ENCODE data around the gene UBE2QL1.

Gene UBE2QL1

DNA sequence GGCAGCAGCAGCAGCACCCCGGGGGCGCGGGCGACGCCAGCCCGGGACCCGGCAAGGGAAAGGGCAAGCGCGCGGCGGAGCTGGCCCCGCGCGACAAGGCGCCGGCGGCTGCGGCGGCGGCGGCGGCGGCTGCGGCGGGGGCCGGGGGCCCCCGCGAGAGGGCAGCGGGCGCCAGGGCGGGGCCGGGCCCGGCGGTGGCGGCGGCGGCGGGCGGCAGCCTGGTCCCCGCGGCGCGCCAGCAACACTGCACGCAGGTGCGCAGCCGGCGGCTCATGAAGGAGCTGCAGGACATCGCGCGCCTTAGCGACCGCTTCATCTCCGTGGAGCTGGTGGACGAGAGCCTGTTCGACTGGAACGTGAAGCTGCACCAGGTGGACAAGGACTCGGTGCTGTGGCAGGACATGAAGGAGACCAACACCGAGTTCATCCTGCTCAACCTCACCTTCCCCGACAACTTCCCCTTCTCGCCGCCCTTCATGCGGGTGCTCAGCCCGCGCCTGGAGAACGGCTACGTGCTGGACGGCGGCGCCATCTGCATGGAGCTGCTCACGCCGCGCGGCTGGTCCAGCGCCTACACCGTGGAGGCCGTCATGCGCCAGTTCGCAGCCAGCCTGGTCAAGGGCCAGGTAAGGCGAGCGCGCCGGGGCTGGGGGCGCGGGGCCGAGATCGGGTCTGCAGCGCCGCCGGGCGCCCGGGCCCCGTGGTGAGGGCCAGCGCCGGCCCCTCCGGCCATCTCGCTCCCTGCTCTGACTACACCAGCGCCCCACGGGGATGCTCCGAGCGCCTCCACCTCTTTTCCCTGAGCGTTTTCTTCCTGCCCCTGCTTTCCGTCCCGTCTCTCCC lies at the start of gene UBE2QL1:
UBE2QL1 (plus strand) TSS at position 238 of the 843 bp plus-strand sequence; CDS start at position 273, 35 bp downstream.
- no peak for DNase-seq

DNA sequence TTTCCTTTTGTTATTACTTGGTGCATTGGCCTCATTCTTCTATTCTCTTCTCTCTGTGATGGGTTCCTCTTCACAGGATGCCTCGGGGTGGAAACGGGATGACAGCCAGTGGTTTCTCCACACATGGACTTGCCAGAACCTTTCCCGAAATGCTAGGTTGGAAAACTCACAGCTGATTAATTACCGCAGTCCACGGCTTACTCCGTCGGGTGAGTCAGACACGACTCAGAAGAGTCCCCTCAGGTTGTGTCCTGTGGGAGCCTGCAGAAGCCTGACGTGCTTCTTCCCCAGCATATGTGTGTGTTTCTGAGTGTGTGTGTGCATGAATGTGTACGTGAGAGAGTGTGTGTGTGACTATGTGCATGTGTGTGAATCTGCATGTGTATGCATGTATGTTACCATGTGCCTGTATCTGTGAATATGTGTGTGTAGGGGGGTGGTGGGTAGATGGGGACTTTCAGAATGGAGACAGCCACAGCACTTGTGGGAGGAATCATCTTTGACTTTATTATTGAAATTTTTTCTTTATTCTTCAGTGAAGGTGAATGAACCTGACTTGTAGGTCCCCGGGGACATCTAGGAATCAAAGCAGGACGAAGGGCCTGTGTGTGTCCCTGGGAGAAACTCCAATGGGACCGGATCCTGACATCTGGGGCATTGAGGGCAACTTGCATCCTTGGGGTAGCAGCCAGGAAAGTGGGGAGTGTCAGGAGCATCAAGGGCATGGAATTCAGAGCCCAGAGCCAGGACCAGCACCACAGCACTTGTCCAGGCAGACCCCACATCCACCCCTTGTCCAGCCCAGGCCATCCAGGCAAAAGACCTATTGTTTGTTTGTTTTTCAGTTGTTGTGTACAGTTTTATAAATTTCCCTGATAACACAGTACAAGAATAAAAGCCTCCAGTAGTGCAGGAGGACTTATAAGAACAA lies 48.4 kb upstream of the UBE2QL1 start:
- DNase-seq: no peak

GRCh38 chr5:6401410-6401809 lies 47.2 kb upstream of the UBE2QL1 start:
- no peak for DNase-seq

DNA sequence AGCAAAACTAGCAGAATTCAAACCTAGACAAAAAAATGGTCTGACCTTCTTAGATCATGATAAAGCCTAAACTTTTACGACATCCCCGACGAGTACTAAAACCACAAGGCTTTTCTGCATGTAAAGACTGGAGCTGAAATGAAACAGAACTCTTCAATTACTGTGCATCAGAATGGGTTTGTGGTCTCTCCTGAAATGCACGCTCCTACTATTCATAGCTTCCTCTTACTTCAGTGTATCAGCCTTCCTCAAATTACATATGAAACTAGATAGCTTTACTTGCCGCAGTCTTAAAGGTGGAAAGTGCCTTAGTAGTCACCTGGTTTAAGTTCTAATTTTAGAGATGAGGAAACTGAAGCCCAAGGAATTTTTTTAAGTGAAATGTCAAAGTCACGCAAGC lies 45.7 kb upstream of the UBE2QL1 start:
- no peak for DNase-seq

DNA sequence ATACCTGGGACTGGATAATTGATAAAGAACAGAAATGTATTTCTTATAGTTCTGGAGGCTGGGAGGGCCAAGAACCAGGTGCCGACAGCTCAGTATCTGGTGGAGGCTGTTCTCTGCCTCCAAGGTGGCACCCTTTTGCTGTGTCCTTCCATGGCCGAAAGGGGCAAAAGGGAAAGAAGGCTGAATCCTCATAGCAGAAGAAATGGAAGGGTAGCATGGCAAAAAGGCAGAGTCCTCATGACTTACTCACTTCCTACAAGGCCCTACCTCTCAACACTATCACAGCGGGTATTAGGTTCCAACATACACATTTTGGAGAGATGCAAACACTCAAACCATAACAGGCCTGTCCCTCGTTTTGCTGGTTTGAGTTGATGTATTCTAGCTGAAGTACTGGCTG lies 45.2 kb upstream of the UBE2QL1 start:
- DNase-seq: no peak

DNA sequence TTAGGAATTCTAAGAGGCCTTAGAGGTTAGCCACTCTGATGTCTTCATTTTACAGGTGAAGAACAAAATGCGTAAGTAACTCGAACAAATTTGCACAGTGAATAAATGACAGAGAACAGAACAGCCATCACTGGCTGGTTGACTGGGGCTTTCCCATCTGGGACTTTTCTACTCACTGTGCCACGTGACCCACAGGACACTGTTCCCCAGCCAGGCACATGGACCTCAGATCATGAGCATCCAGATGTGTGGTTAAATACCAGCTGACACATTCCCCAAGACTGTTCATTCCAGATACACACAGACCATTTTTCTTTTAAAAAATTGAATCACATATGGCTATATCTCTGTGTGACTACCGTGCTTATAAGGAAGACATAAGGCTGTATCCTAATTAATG lies 44.5 kb upstream of the UBE2QL1 start:
- no peak for DNase-seq

GRCh38 chr5:6405591-6405990 lies 43.1 kb upstream of the UBE2QL1 start:
- DNase-seq: no peak

- no peak for DNase-seq
These were observed 41.0 kb upstream of the UBE2QL1 start for GRCh38 chr5:6407558-6408259.

GRCh38 chr5:6408260-6408596 lies 40.4 kb upstream of the UBE2QL1 start:
- DNase-seq: no peak

- DNase-seq: no peak
These were observed 39.8 kb upstream of the UBE2QL1 start for GRCh38 chr5:6408627-6409446.

GRCh38 chr5:6410421-6410820 lies 38.2 kb upstream of the UBE2QL1 start:
- no peak for DNase-seq

- no peak for DNase-seq
These were observed 37.5 kb upstream of the UBE2QL1 start for GRCh38 chr5:6411141-6411540.

DNA sequence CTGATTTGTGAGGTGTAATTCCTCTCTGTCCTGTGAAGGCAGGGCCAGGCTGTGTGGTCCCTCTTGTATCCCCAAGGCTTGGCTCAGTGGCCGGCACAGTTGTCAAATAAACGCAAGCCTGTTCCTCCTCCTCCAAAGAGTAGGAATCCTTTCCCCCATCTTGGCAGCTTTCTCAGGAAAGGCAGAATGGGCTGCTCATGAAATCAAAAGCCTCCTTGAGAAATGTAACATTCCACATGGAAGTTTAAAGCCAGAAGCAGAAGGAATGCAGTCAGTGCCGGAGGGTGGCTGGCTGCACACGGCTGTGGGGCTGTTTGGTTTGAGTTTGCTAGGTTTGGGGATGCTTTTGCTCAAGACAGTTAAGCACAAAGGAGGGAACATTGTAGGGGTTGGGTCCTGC lies 35.8 kb upstream of the UBE2QL1 start:
- DNase-seq: no peak

DNA sequence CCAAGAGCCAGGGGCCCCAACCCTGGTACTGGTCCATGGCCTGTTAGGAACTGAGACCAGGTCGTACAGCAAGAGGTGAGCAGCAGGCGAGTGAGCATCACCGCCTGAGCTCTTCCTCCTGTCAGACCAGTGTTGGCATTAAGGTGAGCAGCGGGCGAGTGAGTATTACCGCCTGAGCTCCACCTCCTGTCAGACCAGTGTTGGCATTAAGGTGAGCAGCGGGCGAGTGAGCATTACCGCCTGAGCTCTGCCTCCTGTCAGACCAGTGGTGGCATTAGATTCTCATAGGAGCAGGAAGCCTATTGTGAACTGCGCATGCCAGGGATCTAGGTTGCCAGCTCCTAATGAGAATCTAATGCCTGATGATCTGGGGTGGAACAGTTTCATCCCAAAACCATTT lies 31.0 kb upstream of the UBE2QL1 start:
- DNase-seq: no peak

GRCh38 chr5:6418679-6419276 lies 29.9 kb upstream of the UBE2QL1 start:
- no peak for DNase-seq

GRCh38 chr5:6419340-6419852 lies 29.3 kb upstream of the UBE2QL1 start:
- DNase-seq: no peak

DNA sequence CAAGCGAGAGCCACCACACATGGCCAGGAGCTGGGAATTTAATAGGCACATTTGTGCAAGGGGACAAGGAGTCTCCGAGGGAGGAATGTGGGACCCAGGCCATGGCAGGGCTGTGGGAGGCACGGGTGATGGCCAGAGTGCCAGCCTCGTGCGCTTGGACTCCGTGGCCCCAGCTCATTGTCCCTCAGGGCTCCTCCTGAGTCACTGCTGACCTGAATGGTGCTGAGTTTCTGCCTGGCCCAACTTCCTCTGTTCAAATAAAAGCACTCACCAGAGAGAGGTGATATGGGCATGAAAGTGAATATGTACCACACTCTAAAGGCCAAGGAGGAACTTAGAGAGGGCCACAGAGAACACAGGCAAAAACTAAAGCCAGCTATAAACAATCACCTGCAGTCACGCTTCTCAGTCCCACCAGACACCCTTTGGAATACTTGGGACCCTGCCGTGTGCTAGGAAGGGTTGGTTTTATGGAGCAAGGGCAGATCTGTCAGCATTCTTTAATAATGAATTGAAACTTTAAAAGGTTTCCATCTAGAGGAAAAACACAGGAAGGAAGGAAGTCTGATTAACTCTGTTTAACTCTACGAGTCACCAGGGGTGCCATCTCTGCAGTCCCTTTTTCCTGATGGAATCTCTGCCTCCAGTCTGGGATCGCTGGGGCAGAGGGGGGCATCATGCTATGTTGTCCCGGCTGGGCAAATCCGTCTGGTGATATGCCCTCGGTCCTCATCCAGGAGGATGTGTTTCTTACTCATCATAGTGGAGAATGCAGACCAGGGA lies 25.1 kb upstream of the UBE2QL1 start:
- no peak for DNase-seq

DNA sequence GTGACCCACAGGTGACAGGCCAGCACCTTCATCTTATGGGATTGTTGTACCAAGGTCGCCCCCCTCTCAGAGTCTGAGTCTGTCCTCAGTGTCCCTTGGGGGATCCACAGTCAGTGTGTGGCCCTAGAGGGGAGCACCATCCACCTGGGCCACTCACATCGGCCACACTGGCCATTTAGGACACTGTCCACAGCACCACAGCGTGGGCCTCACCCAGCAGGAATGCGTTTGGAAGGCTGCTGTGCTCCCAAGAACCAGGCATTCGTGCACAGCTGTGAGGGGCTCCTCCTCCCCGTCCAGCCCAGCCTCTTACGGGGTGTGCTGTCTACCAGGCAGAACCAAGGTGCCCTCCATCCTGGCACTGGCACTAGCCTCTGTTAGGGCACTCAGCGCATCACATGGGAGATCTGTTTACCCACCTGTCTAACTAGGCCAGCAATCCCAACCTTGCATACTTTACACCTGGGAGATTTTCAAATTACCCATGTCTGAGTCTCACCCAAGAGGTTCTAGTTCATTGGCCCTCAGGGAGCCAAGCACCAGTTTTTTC lies 24.5 kb upstream of the UBE2QL1 start:
- no peak for DNase-seq

DNA sequence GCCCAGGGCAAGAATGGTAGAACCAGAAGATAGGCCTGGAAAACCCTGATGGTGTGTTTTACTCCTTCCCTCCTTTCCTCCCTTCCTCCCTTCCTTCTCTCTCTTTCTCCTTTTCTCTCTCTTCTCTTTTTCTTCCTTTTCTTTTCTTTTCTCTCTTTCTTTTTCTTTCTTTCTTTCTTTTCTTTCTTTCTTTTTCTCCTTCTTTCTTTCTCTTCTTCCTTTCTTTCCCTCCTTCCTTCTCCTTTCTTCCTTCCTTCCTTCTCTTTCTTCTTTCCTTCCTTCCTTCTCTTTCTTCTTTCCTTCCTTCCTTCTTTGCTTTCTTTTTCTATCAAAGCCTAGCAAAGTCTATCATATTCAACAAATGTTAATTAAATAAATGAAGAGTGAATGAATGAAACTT lies 24.0 kb upstream of the UBE2QL1 start:
- no peak for DNase-seq

DNA sequence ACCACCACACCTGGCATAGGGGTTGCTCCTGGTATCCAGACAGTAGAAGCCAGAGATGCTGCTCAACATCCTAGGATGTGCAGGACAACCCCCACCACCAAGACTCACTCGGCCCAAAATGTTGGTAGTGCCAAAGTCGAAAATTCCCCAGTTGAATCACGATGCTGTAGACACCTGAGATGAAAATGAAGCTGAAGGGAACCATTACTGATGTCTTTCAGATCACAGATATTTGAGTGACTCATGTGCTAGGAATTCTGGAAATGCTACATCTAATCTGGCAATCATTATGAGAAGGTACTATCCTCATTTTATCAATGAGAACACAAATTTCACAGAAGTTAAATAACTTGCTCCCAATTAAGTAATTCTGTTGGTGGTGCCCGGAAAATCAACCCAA lies 21.0 kb upstream of the UBE2QL1 start:
- DNase-seq: no peak
